ENCODE results near the gene PHYHIPL. TPM values are rescaled to one million over a fixed set of nuclear protein-coding genes. Genes with fewer than 3 reads are reported as not detected.
A peak's percentile ranks its signal among the peaks of the same experiment; 100 is the strongest.

PHYHIPL gene
- total and polyA plus RNA-seq, 2 of the 8 experiments (the other 6 are each of a cell fraction or from before 2014, with no cell fraction given): 0.23 to 0.48 TPM

- Histone ChIP-seq H2BK15ac (ENCODE audit: low read length) (peak overlapping the region; percentile 85; the same call in 1 of the 2 replicates), H3K27ac (ENCODE audit: low read depth, low read length) (no peak overlapping the region), H3K4me3 (ENCODE audit: extremely low read depth in 1 of 4, insufficient read depth in 2 of 4, low read depth in 3 of 4, low read length in 4 of 4) (peak overlapping the region; percentile 11 to 62 (median 22)), H3K14ac (ENCODE audit: insufficient read length) (no peak overlapping the region), H3K4ac (replicated peaks; ENCODE audit: insufficient read length, low read depth, low read length) (no peak overlapping the region), H4K8ac (ENCODE audit: extremely low read depth, insufficient read depth, low read length) (no peak overlapping the region), H3K9ac (replicated peaks in 1 of 4; ENCODE audit: extremely low read depth in 1 of 4, low read depth in 3 of 4, low read length in 3 of 4) (no peak overlapping the region), H3K79me2 (ENCODE audit: control insufficient read depth in 1 of 2, insufficient read depth in 2 of 2, low read length in 2 of 2) (no peaks in the 10 kb centered on the region), H2BK120ac (replicated peaks; ENCODE audit: low read depth, low read length) (no peak overlapping the region), H2BK12ac (ENCODE audit: low read depth, low read length) (no peak overlapping the region), H4K5ac (ENCODE audit: insufficient read length, low read depth, low read length) (no peak overlapping the region), H4K20me1 (replicated peaks in 1 of 2; ENCODE audit: control insufficient read depth in 1 of 2, insufficient read depth in 2 of 2, low read length in 2 of 2) (peaks cover 0 to 3% of the 10 kb centered on the region in 2 experiments), H2BK20ac (ENCODE audit: low read length) (no peak overlapping the region), H3K56ac (replicated peaks; ENCODE audit: insufficient read length, low read depth, low read length) (no peak overlapping the region), H3K23ac (ENCODE audit: insufficient read length) (no peak overlapping the region), H4K91ac (replicated peaks; ENCODE audit: insufficient read length, low read length) (no peak overlapping the region), H3K9me3 (ENCODE audit: insufficient read depth in 2 of 2, low read depth in 1 of 2, low read length in 1 of 2) (no peaks in the 10 kb centered on the region), H3K18ac (ENCODE audit: extremely low read depth, low read length) (no peak overlapping the region), H3K4me1 (replicated peaks in 1 of 4; ENCODE audit: control insufficient read depth in 3 of 4, insufficient read depth in 4 of 4, low read length in 3 of 4) (peaks cover 0 to 6% (median 4%) of the 10 kb centered on the region in 4 experiments; a peak in 5 of 7 replicates), H3K23me2 (ENCODE audit: low read depth, low read length) (peaks cover 3% of the 10 kb centered on the region; the same call in 1 of the 2 replicates), H3K4me2 (ENCODE audit: insufficient read depth in 1 of 2, low read depth in 2 of 2, low read length in 2 of 2) (peak overlapping the region; percentile 71 to 83), H2AFZ (ENCODE audit: low read length) (peak overlapping the region; percentile 43), H2AK5ac (ENCODE audit: low read depth, low read length) (no peak overlapping the region), H3K36me3 (ENCODE audit: control insufficient read depth in 2 of 4, insufficient read depth in 4 of 4, low read length in 3 of 4) (no peaks in the 10 kb centered on the region), H2BK5ac (ENCODE audit: low read depth, low read length) (no peak overlapping the region), H3K79me1 (ENCODE audit: low read depth, low read length) (no peaks in the 10 kb centered on the region), H3K27me3 (replicated peaks in 1 of 4; ENCODE audit: control insufficient read depth in 3 of 4, extremely low read depth in 1 of 4, insufficient read depth in 3 of 4, low read length in 3 of 4) (peaks cover 8 to 36% (median 25%) of the 10 kb centered on the region in 4 experiments)
- no peak for TF ChIP-seq SIRT6 (IDR thresholded peaks at IDR 0.05; ENCODE audit: low read length)
- peak; percentile 70 for TF ChIP-seq EZH2 (IDR thresholded peaks at IDR 0.05; ENCODE audit: low read depth, low read length, severe bottlenecking)
- peak; percentile 75; the same call in 1 of the 2 replicates for TF ChIP-seq SUZ12 (IDR thresholded peaks at IDR 0.05; ENCODE audit: low read length)
- TF ChIP-seq ATF3 (IDR thresholded peaks at IDR 0.05; ENCODE audit: insufficient read depth, low read depth, low read length): no peak
- FAIRE-seq: no peak
- 29% methylated on average over 24 of the region's 26 CpGs; no CpG with 5 or more reads in 1 of the 2 experiments for WGBS, 2 experiments (ENCODE audit: extremely low coverage in 1 of 2, insufficient coverage in 1 of 2, insufficient read length in 1 of 2, insufficient replicate concordance in 2 of 2, low coverage in 1 of 2, low lambda C conversion rate in 2 of 2, missing lambda C conversion rate in 1 of 2)
- POLR2A ChIA-PET (ENCODE audit: partially characterized antibody): no interaction called here
- peak in 1 of 2 experiments; percentile 62 for DNase-seq (ENCODE audit: low read depth in 1 of 2, low spot score in 2 of 2)
- CTCF ChIA-PET (ENCODE audit: partially characterized antibody): interaction anchor here (1.1 kb wide), 1 partner anchor 222 kb away, joined by 4 read pairs; no protein-coding TSS in a partner anchor
These were observed 754 bp upstream of the PHYHIPL start for GRCh38 chr10:59175538-59176240.
